Hepatocyte (in vitro differentiated cells): ENCODE data around the gene SPTAN1.

Experiments used
- CTCF ChIP-seq: fragments of 200-600 bp; sonication (generic); IDR thresholded peaks from 2 replicates; pipeline ENCODE4 v1.5.1; 2016; ENCODE audit warnings: antibody characterized with exemption, mild to moderate bottlenecking; ENCODE audit not compliant: poor library complexity
- EZH2 ChIP-seq: fragments of 200-600 bp; sonication (generic); IDR thresholded peaks from 2 replicates; pipeline ENCODE4 v1.6.1; 2016; ENCODE audit warnings: antibody characterized with exemption, mild to moderate bottlenecking, borderline replicate concordance
- EZH2phosphoT487 ChIP-seq: fragments of 200-600 bp; sonication (generic); IDR thresholded peaks from one replicate; pipeline ENCODE4 v1.6.1; 2018; ENCODE audit warnings: antibody characterized with exemption, mild to moderate bottlenecking, low read depth, moderate library complexity; ENCODE audit not compliant: unreplicated experiment, severe bottlenecking

- TF ChIP-seq EZH2 (no peak), CTCF (no peak), EZH2phosphoT487 (no peak)
Observed at GRCh38 chr9:128553728-128554127, 1.3 kb downstream of the SPTAN1 start.
